T-helper 22 cell (primary cell): ENCODE results near the gene CYB561D2.

Experiments used
- DNase-seq: peaks from one replicate; pipeline ENCODE4 v3.0.0-alpha.2; 2020; ENCODE audit warnings: low read depth

CYB561D2 gene

GRCh38 chr3:50341996-50342650, 8.5 kb upstream of the CYB561D2 start:
- DNase-seq = no peak

GRCh38 chr3:50342813-50343633, 7.6 kb upstream of the CYB561D2 start:
- no peak for DNase-seq

GRCh38 chr3:50345008-50345407, 5.7 kb upstream of the CYB561D2 start:
- no peak for DNase-seq

DNA sequence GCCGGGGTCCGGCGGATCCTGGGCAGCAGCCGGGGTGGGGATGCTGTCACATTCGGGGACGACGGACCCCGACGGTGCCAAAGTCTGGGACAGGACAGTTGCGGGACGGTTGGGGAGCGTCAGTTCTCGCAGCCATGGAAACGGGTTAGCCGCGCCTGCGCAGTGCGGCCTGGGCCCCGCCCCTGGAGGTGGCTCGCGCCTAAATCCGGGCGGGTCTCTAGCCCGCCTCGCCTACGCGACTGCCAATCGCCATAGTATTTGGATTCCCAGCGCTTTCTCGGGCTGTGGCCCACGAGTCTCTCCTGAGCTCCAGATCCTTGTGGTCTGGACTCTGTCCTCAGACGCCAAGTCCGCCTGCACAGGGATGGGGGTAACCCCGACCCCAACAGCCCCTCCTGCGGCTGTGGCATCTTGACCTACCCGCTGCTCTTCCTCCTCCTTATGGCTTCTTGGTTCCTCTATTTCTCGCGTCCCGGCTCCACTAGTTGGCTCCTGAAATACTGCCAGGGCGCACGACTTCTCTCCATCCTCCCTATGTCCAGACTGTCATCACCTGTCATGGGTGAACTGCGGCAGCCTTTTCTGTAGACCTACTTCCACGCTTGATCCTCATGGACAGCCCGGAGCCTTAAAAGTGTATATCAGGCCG, 5.0 kb upstream of the CYB561D2 start, which contains the start of gene ZMYND10:
TSS of gene ZMYND10 (minus strand) at position 147 of the 649 bp plus-strand sequence. CDS start 153 bp downstream, outside the sequence.
- DNase-seq = peak; percentile 58

DNA sequence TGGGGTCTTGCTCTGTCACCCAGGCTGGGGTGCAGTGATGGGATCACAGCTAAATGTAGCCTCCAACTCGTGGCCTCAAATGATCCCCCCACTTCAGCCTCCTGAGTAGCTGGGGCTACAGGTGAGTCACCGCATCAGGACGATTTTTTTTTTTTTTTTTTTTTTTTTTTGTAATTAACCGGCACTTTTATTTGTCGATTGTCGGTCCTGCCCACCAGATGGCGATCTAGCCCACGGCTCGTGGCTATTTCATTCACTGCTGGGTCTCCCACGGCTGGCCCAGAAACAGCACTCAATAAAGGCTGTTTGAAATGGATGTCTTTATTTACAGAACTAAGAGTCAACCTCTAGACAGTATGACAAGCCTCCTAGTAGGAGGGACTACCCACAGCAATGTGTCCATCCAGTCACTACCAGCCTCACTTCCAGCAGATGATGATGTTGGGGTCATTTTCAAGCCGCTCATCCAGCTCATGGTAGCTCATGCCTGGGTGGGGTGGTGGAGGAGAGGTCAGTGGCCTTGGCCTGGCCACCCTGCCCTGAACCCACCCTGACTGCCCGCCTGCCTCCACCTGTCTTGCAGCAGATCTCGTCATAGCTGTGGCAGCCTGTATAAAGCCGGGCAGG, 3.4 kb upstream of the CYB561D2 start:
- DNase-seq = peak; percentile 61

GRCh38 chr3:50350213-50350526, 492 bp upstream of the CYB561D2 start:
- DNase-seq = no peak

DNA sequence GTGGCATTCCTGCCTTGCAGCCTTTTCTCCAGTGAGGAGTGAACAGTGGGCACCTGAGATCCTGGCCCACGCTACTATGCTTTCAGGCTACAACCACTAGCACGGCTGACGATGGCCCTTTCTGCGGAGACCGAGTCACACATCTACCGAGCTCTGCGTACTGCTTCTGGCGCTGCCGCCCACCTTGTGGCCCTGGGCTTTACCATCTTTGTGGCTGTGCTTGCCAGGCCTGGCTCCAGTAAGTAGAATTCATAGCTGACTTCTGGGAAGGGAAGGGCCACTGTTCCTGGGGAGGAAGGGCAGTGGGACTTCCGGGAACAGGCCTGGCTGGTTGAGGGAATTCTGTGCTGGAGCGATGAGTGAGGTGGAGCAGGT, 648 bp downstream of the CYB561D2 start:
- no peak for DNase-seq

DNA sequence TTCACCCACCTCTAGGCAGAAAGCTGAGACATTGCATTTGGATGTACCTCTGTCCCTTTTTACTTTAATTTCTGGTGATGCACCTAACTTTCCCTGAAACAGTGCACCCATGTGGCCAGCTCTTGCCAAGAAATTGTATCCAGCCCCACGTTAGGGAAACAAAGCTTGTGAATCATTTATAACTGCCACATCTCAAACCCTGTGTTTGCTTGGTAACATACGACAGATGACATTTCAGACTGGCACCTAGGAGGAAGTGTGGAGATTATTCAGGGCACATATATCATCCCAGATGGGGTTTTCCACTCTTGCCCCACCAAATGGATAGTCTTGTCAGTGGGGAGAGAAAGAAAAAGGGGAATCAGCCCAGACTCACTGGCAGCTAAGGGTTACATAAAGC, 2.1 kb downstream of the CYB561D2 start:
- no peak for DNase-seq

GRCh38 chr3:50353245-50354004, 2.8 kb downstream of the CYB561D2 start:
- DNase-seq = no peak

- no peak for DNase-seq
Measured at GRCh38 chr3:50354186-50354764, 3.6 kb downstream of the CYB561D2 start.

DNA sequence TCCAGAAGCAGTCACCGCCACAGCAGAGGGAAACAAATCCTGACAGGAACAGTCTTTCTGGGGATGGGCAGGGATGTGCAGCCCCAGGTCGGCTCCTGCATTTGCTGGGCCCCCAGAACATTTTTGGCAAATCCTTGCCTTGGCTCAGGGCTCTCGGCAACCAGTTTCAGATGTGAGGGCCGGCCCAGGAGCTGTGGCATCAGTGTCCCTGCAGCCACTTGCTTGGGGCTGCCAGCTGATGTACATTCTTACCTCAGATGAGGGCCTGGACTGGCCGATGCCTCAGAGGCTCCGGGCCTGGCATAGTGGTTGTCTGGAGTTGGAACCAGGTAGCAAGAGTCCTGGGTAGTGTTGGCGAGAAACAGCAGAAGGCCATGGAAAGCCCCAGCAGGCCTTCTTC, 4.2 kb downstream of the CYB561D2 start:
- no peak for DNase-seq

GRCh38 chr3:50355829-50356552, 5.3 kb downstream of the CYB561D2 start:
- DNase-seq = no peak

- DNase-seq = no peak
Measured at GRCh38 chr3:50356553-50356952, 5.9 kb downstream of the CYB561D2 start.

DNA sequence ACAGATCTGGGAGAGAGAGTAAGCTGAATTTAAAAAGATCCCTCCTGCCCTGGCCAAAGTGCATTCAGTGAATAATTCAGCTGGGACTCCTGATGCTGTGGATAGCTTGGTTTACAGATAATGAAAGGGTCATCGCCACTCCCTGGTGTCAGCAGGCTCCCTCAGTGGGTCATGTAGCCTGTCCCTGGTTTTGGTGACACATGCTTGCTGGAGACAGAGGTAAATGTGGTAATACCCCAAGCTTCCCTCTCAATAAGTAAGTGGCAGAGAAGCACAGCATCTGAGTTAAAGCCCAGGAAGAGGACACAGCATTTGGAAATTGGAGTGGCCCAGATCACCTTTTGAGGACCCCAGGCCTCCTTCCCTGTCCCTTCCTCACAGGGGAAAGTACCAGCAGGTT, 6.8 kb downstream of the CYB561D2 start:
- no peak for DNase-seq

DNA sequence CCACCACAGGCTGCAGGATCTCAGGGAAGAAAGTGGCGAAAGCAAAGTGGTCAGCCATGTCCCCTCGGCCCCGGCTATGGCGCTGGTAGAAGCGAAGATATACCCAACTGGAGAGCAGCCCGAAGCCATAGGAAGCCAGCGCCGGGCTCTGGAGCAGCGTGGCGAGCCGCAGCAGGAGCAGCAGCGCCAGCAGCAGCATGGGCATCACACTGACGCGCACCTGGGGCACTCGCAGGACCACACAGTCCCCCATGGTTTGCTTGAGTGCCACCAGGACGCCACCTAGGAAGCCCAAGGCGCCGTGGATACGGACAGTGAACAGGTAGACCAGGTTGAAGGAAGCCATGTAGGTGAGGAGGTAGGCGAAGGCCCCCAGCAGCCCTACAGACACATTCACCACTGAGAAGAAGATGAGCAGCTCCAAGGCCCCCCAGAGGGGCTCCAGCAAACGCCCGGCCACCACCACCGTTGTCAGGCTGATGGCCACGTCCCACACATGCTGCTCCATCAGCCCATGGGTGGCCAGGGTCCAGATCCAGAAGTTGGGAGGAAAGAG, 7.8 kb downstream of the CYB561D2 start:
- no peak for DNase-seq

DNA sequence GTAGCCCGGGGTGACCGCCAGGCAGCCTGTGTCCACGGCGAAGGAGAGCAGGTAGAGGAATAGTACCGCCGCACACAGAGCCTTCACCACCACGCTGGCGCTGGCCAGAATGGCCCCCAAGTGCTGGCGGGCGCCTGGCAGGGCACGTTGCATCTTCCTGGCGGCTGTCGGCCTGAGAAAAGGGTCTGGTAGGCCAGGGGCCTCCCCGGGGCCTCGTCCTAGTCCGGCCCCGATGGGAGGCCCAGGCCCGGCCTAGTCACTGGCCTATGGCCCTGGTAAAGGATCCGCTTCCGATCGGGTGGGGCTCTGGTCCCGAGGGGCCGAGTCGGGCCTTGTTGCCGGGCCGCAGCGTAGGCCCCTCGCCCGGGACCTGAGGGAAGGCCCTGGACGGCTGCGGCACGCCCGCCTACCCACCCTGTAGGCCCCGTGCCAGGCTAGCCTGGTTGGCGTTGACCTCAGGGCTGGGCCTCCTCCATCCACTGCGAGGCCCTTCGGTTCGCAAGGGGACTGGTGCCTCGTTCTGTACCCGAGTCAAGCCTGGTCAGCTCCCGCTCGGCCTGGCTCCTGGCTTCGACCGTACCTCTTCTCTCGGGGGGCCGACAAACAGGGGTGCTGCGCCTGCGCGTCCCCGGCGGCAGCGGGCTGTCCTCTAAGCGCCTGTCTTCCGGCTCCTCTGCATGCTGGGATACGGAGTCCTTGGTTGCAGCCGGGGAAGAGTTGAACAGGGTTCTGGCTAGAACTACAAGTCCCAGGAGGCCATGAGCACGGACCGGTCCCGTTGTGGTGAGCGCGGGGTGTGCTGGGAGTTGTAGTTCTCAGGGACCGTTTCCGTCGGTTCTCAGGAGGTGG, 8.5 kb downstream of the CYB561D2 start, which contains the start of gene TMEM115:
TSS of gene TMEM115 (minus strand) at position 611 of the 849 bp plus-strand sequence. CDS start at position 153, 458 bp downstream.
- peak; percentile 96 for DNase-seq

GRCh38 chr3:50359760-50360110, 9.1 kb downstream of the CYB561D2 start:
- DNase-seq = no peak

GRCh38 chr3:50364573-50365079, 14.0 kb downstream of the CYB561D2 start:
- no peak for DNase-seq
